ENCODE measurements around the gene HELLS. TPM values are rescaled to one million over a fixed set of nuclear protein-coding genes. Genes with fewer than 3 reads are reported as not detected.

The HELLS gene
- total and polyA plus RNA-seq, 2 of the 8 experiments (the other 6 are each of a cell fraction or from before 2014, with no cell fraction given) = 147 to 371 TPM

DNA sequence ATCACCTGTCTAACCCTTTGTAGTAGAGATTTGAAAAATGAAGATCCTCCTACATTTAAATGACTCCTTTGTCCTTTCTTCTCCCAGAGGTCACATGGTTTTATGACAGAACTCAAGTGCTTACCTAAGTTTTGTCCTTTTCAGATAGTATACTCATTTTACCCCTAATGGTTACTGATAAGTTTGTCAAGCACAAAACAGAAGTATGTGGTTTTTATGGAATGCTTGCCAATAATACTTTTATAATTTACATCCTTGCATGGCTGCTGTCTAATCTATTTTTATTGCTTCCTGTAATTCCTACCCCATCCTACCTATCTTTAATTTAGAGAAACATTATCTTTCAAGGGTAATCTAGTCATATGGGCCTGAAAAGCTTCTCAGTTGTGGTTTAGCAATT lies 37.5 kb downstream of the HELLS start:
- Histone ChIP-seq H3K9ac (replicated peaks in 1 of 4; ENCODE audit: extremely low read depth in 1 of 4, low read depth in 3 of 4, low read length in 3 of 4) (no peak overlapping the region), H2AFZ (ENCODE audit: low read length) (no peak overlapping the region), H3K56ac (replicated peaks; ENCODE audit: insufficient read length, low read depth, low read length) (no peak overlapping the region), H2BK120ac (replicated peaks; ENCODE audit: low read depth, low read length) (no peak overlapping the region), H3K9me3 (ENCODE audit: insufficient read depth in 2 of 2, low read depth in 1 of 2, low read length in 1 of 2) (no peaks in the 10 kb centered on the region), H3K4ac (replicated peaks; ENCODE audit: insufficient read length, low read depth, low read length) (no peak overlapping the region), H3K23me2 (ENCODE audit: low read depth, low read length) (no peaks in the 10 kb centered on the region), H3K4me2 (ENCODE audit: insufficient read depth in 1 of 2, low read depth in 2 of 2, low read length in 2 of 2) (no peak overlapping the region), H3K79me1 (ENCODE audit: low read depth, low read length) (no peaks in the 10 kb centered on the region), H2BK5ac (ENCODE audit: low read depth, low read length) (no peak overlapping the region), H3K18ac (ENCODE audit: extremely low read depth, low read length) (no peak overlapping the region), H3K27ac (ENCODE audit: low read depth, low read length) (no peak overlapping the region), H3K14ac (ENCODE audit: insufficient read length) (no peak overlapping the region), H2BK12ac (ENCODE audit: low read depth, low read length) (no peak overlapping the region), H4K91ac (replicated peaks; ENCODE audit: insufficient read length, low read length) (no peak overlapping the region), H4K20me1 (replicated peaks in 1 of 2; ENCODE audit: control insufficient read depth in 1 of 2, insufficient read depth in 2 of 2, low read length in 2 of 2) (peaks cover 0 to 4% of the 10 kb centered on the region in 2 experiments), H4K5ac (ENCODE audit: insufficient read length, low read depth, low read length) (no peak overlapping the region), H2BK15ac (ENCODE audit: low read length) (no peak overlapping the region), H3K36me3 (ENCODE audit: control insufficient read depth in 2 of 4, insufficient read depth in 4 of 4, low read length in 3 of 4) (peaks cover 4 to 93% (median 28%) of the 10 kb centered on the region in 4 experiments; a peak in 7 of 8 replicates), H3K79me2 (ENCODE audit: control insufficient read depth in 1 of 2, insufficient read depth in 2 of 2, low read length in 2 of 2) (no peaks in the 10 kb centered on the region; a peak in 2 of 4 replicates), H3K23ac (ENCODE audit: insufficient read length) (no peak overlapping the region), H3K4me3 (ENCODE audit: extremely low read depth in 1 of 4, insufficient read depth in 2 of 4, low read depth in 3 of 4, low read length in 4 of 4) (no peak overlapping the region), H2AK5ac (ENCODE audit: low read depth, low read length) (no peak overlapping the region), H4K8ac (ENCODE audit: extremely low read depth, insufficient read depth, low read length) (no peak overlapping the region), H3K4me1 (replicated peaks in 1 of 4; ENCODE audit: control insufficient read depth in 3 of 4, insufficient read depth in 4 of 4, low read length in 3 of 4) (no peaks in the 10 kb centered on the region), H3K27me3 (replicated peaks in 1 of 4; ENCODE audit: control insufficient read depth in 3 of 4, extremely low read depth in 1 of 4, insufficient read depth in 3 of 4, low read length in 3 of 4) (no peaks in the 10 kb centered on the region), H2BK20ac (ENCODE audit: low read length) (no peak overlapping the region)
- TF ChIP-seq RNF2 (IDR thresholded peaks at IDR 0.05; ENCODE audit: borderline replicate concordance, low read depth, low read length, missing control alignments, poor library complexity, severe bottlenecking) = no peak
- CTCF ChIA-PET (ENCODE audit: partially characterized antibody) = no interaction called here
- FAIRE-seq (no peak), DNase-seq (ENCODE audit: low read depth in 1 of 2, low spot score in 2 of 2) (no peak)
- POLR2A ChIA-PET (ENCODE audit: partially characterized antibody) = interaction anchor here (0.6 to 1.5 kb wide), 2 partner anchors 24 to 26 kb away, joined by 3 read pairs; no protein-coding TSS in a partner anchor

Measured in H1 (cell line).